Testis (tissue), 2 donors: ENCODE data around the gene EPHB1.

Experiments
- POLR2A ChIP-seq: fragments of 450-650 bp; IDR thresholded peaks from one replicate; pipeline ENCODE4 v1.6.1; 2017; ENCODE audit warnings: antibody characterized with exemption, mild to moderate bottlenecking, moderate library complexity
- TF ChIP-seq, protein P1 (sequence below), 3 experiments: fragments of 450-650 bp in 2 of 3; fragments of 200-600 bp in 1 of 3; sonication (generic) in 1 of 3; IDR thresholded peaks; one replicate each; pipeline ENCODE4 v1.5.1; 2016 to 2019; ENCODE audit warnings: antibody characterized with exemption in 3 of 3, mild to moderate bottlenecking in 2 of 3, moderate library complexity in 1 of 3

DNA sequence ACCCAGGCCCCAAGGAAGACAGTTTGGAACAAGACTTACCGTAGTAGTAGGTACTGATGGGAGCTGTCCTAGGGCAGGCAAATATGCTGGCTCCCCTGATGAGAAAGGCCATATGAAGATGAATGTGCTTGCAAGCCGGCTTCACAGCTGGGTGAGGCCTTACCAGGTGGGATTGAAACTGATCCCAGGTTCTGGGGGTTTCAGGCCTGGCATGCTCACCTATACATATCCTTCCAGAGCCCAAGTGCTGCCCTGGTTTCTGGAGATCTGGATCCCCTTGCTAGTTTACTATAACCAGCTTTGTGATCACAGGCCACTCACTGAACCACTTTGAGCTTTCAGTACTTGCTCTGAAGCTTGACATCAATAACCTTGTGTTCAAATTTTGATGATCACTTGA lies 274.3 kb downstream of the EPHB1 start:
- TF ChIP-seq, protein P1, sequence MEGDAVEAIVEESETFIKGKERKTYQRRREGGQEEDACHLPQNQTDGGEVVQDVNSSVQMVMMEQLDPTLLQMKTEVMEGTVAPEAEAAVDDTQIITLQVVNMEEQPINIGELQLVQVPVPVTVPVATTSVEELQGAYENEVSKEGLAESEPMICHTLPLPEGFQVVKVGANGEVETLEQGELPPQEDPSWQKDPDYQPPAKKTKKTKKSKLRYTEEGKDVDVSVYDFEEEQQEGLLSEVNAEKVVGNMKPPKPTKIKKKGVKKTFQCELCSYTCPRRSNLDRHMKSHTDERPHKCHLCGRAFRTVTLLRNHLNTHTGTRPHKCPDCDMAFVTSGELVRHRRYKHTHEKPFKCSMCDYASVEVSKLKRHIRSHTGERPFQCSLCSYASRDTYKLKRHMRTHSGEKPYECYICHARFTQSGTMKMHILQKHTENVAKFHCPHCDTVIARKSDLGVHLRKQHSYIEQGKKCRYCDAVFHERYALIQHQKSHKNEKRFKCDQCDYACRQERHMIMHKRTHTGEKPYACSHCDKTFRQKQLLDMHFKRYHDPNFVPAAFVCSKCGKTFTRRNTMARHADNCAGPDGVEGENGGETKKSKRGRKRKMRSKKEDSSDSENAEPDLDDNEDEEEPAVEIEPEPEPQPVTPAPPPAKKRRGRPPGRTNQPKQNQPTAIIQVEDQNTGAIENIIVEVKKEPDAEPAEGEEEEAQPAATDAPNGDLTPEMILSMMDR (IDR thresholded peaks at IDR 0.05) = no peak
- TF ChIP-seq POLR2A = no peak
